Hepatocyte (in vitro differentiated cells): Measurements from ENCODE around the gene SEC63. TPM values are rescaled to one million over a fixed set of nuclear protein-coding genes. Genes with fewer than 3 reads are reported as not detected.
A peak's percentile ranks its signal among the peaks of the same experiment; 100 is the strongest.

ENCODE experiments used
- DNase-seq: peaks from one replicate; pipeline ENCODE4 v3.0.0-alpha.2; 2016; ENCODE audit warnings: low spot score
- H2AFZ ChIP-seq: fragments of 200-600 bp; sonication (generic); 2 replicates; pipeline ENCODE4 v1.6.0; 2016; ENCODE audit warnings: antibody characterized with exemption, mild to moderate bottlenecking
- H3K27ac ChIP-seq: fragments of 200-600 bp; sonication (generic); 2 replicates; pipeline ENCODE4 v1.5.1; 2016; ENCODE audit warnings: mild to moderate bottlenecking
- H3K27me3 ChIP-seq: fragments of 200-600 bp; sonication (generic); 2 replicates; pipeline ENCODE4 v1.6.1; 2016
- H3K36me3 ChIP-seq: fragments of 200-600 bp; sonication (generic); replicated peaks from 2 replicates; pipeline ENCODE4 v1.5.1; 2016; ENCODE audit warnings: low read depth; ENCODE audit not compliant: insufficient read depth
- H3K4me1 ChIP-seq: fragments of 200-600 bp; sonication (generic); 2 replicates; pipeline ENCODE4 v1.5.1; 2016; ENCODE audit warnings: mild to moderate bottlenecking, moderate library complexity; ENCODE audit not compliant: insufficient read depth
- H3K4me2 ChIP-seq: fragments of 200-600 bp; sonication (generic); 2 replicates; pipeline ENCODE4 v1.6.0; 2016
- H3K4me3 ChIP-seq: fragments of 200-600 bp; sonication (generic); 2 replicates; pipeline ENCODE4 v1.5.1; 2016; ENCODE audit warnings: mild to moderate bottlenecking
- H3K79me2 ChIP-seq: fragments of 200-600 bp; sonication (generic); 2 replicates; pipeline ENCODE4 v1.6.0; 2017; ENCODE audit warnings: mild to moderate bottlenecking
- H3K9me2 ChIP-seq: fragments of 200-600 bp; sonication (generic); replicated peaks from 2 replicates; pipeline ENCODE4 v1.6.0; 2017; ENCODE audit warnings: mild to moderate bottlenecking; ENCODE audit not compliant: insufficient read depth
- H3K9me3 ChIP-seq: fragments of 200-600 bp; sonication (generic); 2 replicates; pipeline ENCODE4 v1.5.1; 2016; ENCODE audit warnings: low read depth, mild to moderate bottlenecking
- H4K20me1 ChIP-seq: fragments of 200-600 bp; sonication (generic); 2 replicates; pipeline ENCODE4 v1.6.0; 2016; ENCODE audit warnings: mild to moderate bottlenecking; ENCODE audit not compliant: insufficient read depth, poor library complexity, severe bottlenecking
- EZH2 ChIP-seq: fragments of 200-600 bp; sonication (generic); IDR thresholded peaks from 2 replicates; pipeline ENCODE4 v1.6.1; 2016; ENCODE audit warnings: antibody characterized with exemption, mild to moderate bottlenecking, borderline replicate concordance
- EZH2phosphoT487 ChIP-seq: fragments of 200-600 bp; sonication (generic); IDR thresholded peaks from one replicate; pipeline ENCODE4 v1.6.1; 2018; ENCODE audit warnings: antibody characterized with exemption, mild to moderate bottlenecking, low read depth, moderate library complexity; ENCODE audit not compliant: unreplicated experiment, severe bottlenecking
- WGBS: methylation state at CpG from one replicate; pipeline ENCODE4 v1.1.6; 2016; ENCODE audit warnings: low lambda C conversion rate; ENCODE audit errors: missing lambda C conversion rate; 5-methylcytosine and 5-hydroxymethylcytosine counted together
- polyA plus RNA-seq: library from polyadenylated mRNA; unstranded; fragments of >200 nt; fragmentation: Nextera tagmentation; extraction: Ambion mirVana; gene quantifications from 2 replicates; pipeline ENCODE4 v1.2.1, GENCODE V29; 2016
- total RNA-seq: library from RNA; depleted of rRNA; stranded (reverse); fragments of >200 nt; gene quantifications from 2 replicates; pipeline ENCODE4 v1.2.3, GENCODE V29; 2014
- TF ChIP-seq, protein P1 (sequence below): fragments of 200-600 bp; sonication (generic); IDR thresholded peaks from 2 replicates; pipeline ENCODE4 v1.5.1; 2016; ENCODE audit warnings: antibody characterized with exemption, mild to moderate bottlenecking; ENCODE audit not compliant: poor library complexity

SEC63 gene
- total and polyA plus RNA-seq, 2 experiments from 2014 or later, result 36.6 to 131 TPM

DNA sequence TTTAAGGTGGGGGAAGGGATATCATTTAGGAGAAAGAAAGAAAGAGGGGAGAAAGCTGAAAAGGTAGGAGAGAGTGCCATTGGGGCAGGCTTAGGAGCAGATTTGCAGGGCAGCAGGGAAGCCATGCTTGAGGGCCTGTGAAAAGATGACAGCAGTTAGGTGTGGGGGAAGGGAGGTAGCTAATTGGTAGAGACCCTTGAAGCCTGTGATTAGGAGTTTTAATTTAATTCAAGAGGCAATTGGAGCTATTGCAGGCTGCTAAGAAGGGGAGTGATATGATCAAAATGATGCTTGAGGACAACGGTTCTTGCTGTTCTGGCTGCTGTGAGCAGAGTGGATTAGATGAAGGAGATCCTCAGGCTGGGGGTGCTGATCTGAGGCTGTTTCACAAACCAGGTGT, 24.5 kb upstream of the SEC63 start:
- Histone ChIP-seq H3K79me2 (no peaks in the 10 kb centered on the region), H3K9me2 (no peaks in the 10 kb centered on the region), H3K27me3 (no peaks in the 10 kb centered on the region), H3K9me3 (no peaks in the 10 kb centered on the region), H3K4me3 (no peak overlapping the region), H2AFZ (no peak overlapping the region), H4K20me1 (no peaks in the 10 kb centered on the region), H3K36me3 (no peaks in the 10 kb centered on the region), H3K27ac (no peak overlapping the region), H3K4me2 (no peak overlapping the region), H3K4me1 (no peaks in the 10 kb centered on the region)
- DNase-seq, result no peak
- 79% methylated on average over 1 of the region's 1 CpG for WGBS
- TF ChIP-seq, protein P1, sequence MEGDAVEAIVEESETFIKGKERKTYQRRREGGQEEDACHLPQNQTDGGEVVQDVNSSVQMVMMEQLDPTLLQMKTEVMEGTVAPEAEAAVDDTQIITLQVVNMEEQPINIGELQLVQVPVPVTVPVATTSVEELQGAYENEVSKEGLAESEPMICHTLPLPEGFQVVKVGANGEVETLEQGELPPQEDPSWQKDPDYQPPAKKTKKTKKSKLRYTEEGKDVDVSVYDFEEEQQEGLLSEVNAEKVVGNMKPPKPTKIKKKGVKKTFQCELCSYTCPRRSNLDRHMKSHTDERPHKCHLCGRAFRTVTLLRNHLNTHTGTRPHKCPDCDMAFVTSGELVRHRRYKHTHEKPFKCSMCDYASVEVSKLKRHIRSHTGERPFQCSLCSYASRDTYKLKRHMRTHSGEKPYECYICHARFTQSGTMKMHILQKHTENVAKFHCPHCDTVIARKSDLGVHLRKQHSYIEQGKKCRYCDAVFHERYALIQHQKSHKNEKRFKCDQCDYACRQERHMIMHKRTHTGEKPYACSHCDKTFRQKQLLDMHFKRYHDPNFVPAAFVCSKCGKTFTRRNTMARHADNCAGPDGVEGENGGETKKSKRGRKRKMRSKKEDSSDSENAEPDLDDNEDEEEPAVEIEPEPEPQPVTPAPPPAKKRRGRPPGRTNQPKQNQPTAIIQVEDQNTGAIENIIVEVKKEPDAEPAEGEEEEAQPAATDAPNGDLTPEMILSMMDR, result no peak
- TF ChIP-seq EZH2, result no peak
- no peak for TF ChIP-seq EZH2phosphoT487

DNA sequence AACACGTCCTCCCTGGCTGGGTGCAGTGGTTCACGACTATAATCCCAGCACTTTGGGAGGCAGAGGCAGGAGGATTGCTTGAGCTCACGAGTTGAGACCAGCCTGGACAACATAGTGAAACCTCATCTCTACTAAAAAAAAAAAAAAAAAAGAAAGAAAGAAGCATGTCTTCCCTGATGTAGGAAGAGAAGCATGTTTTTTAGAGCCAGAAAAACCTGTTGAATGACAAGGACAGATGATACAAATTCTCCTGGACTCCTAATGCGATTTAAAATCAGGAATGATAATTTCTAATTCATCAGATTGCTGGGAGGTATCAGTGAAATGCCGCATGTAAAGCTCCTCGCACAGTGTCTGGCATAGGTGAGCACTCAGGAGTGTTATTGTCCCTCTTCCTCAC, 23.7 kb upstream of the SEC63 start:
- Histone ChIP-seq H3K9me3 (no peaks in the 10 kb centered on the region), H3K79me2 (no peaks in the 10 kb centered on the region), H2AFZ (no peak overlapping the region), H3K9me2 (no peaks in the 10 kb centered on the region), H3K36me3 (no peaks in the 10 kb centered on the region), H3K27ac (no peak overlapping the region), H3K4me3 (no peak overlapping the region), H3K27me3 (no peaks in the 10 kb centered on the region), H3K4me1 (no peaks in the 10 kb centered on the region), H4K20me1 (no peaks in the 10 kb centered on the region), H3K4me2 (no peak overlapping the region)
- WGBS, result 89% methylated on average over 6 of the region's 6 CpGs
- DNase-seq, result no peak
- TF ChIP-seq, protein P1, result no peak
- TF ChIP-seq EZH2phosphoT487 (no peak), EZH2 (no peak)

DNA sequence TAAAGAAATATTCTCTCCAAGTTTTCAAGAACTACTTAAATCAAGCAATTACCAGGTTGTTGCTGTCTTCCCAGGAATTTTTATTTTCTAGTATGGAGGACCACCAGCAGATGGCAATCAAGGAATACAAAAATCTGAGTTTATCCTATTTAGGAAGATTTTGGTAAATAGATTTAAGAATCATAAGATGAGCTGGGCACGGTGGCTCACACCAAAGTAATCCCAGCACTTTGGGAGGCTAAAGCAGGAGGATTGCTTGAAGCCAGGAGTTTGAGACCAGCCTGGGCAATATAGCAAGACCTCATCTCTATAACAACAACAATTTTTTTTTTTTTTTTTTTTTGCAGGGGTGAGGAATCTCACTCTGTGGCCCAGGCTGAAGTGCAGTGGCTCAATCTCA, 19.3 kb upstream of the SEC63 start:
- Histone ChIP-seq H3K36me3 (no peaks in the 10 kb centered on the region), H3K79me2 (no peaks in the 10 kb centered on the region), H3K27me3 (no peaks in the 10 kb centered on the region), H3K9me3 (no peaks in the 10 kb centered on the region), H4K20me1 (no peaks in the 10 kb centered on the region), H3K4me2 (no peak overlapping the region), H3K4me3 (no peak overlapping the region), H3K9me2 (no peaks in the 10 kb centered on the region), H3K27ac (no peak overlapping the region), H3K4me1 (peaks cover 10% of the 10 kb centered on the region), H2AFZ (no peak overlapping the region)
- TF ChIP-seq EZH2, result no peak
- TF ChIP-seq, protein P1, result peak; percentile 62
- 29% methylated on average over 1 of the region's 1 CpG for WGBS
- DNase-seq, result peak; percentile 40

DNA sequence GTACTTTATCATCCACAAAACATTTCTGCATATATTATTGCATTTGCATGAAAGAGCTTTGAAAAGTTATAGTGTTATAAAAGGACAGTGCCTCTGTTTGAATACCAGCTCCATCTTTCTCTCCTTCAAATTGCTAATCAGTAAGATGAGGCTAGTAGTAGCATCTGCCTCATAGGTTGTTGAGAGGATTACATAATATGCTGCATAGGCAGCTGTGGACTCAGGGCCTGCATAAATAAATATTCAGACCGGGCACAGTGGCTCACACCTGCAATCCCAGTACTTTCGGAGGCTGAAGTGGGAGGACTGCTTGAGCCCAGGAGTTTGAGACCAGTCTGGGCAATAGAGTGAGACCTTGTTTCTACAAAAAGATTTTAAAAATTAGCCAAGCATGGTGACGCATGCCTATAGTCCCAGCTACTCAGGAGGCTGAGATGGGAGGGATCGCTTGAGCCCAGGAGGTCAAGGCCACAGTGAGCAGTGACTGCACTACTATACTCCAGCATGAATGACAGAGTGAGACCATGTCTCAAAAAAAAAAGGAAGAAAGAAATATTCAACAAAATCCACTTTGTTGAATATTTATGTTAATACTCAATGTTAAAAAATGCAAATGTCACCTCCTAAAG, 18.3 kb upstream of the SEC63 start:
- Histone ChIP-seq H2AFZ (no peak overlapping the region), H3K4me1 (peaks cover 10% of the 10 kb centered on the region), H3K27me3 (no peaks in the 10 kb centered on the region), H3K9me2 (no peaks in the 10 kb centered on the region), H3K79me2 (no peaks in the 10 kb centered on the region), H3K4me2 (no peak overlapping the region), H3K4me3 (no peak overlapping the region), H3K9me3 (no peaks in the 10 kb centered on the region), H3K36me3 (no peaks in the 10 kb centered on the region), H3K27ac (no peak overlapping the region), H4K20me1 (no peaks in the 10 kb centered on the region)
- WGBS, result 93% methylated on average over 4 of the region's 4 CpGs
- TF ChIP-seq EZH2phosphoT487 (no peak), EZH2 (no peak)
- TF ChIP-seq, protein P1, result no peak
- no peak for DNase-seq
